Immature natural killer cell (primary cell): Measurements from ENCODE around the gene CYP1A1. TPM values are rescaled to one million over a fixed set of nuclear protein-coding genes. Genes with fewer than 3 reads are reported as not detected.

ENCODE experiments used
- DNase-seq, 3 donors: peaks; one replicate each; pipeline ENCODE4 v3.0.0; 2022; ENCODE audit warnings: mixed read lengths in 1 of 3
- H3K27ac Mint-ChIP-seq, 6 donors: one replicate each; pipeline ENCODE4 v1.8.0; 2020; ENCODE audit warnings: mixed read lengths in 6 of 6, mild to moderate bottlenecking in 5 of 6, inconsistent platforms in 4 of 6, moderate library complexity in 3 of 6
- H3K27me3 Mint-ChIP-seq, 3 donors: one replicate each; pipeline ENCODE4 v1.8.0; 2020 to 2021; ENCODE audit warnings: low read depth in 3 of 3, mild to moderate bottlenecking in 3 of 3, mixed read lengths in 3 of 3, moderate library complexity in 3 of 3, inconsistent platforms in 1 of 3
- H3K36me3 Mint-ChIP-seq, 3 donors: one replicate each; pipeline ENCODE4 v1.8.0; 2020; ENCODE audit warnings: mixed read lengths in 3 of 3, inconsistent platforms in 2 of 3, mild to moderate bottlenecking in 2 of 3
- H3K4me1 Mint-ChIP-seq, 2 donors: one replicate each; pipeline ENCODE4 v1.8.0; 2020; ENCODE audit warnings: inconsistent platforms in 2 of 2, mild to moderate bottlenecking in 2 of 2, mixed read lengths in 2 of 2, moderate library complexity in 1 of 2
- H3K4me3 Mint-ChIP-seq, 5 donors: one replicate each; pipeline ENCODE4 v1.8.0; 2020; ENCODE audit warnings: mild to moderate bottlenecking in 5 of 5, mixed read lengths in 5 of 5, inconsistent platforms in 3 of 5, moderate library complexity in 3 of 5
- H3K9me3 Mint-ChIP-seq, 6 donors: one replicate each; pipeline ENCODE4 v1.8.0; 2020; ENCODE audit warnings: mild to moderate bottlenecking in 6 of 6, mixed read lengths in 6 of 6, inconsistent platforms in 4 of 6, moderate library complexity in 3 of 6
- polyA plus RNA-seq, 3 donors: library from polyadenylated mRNA; unstranded; fragments of 300-500 nt; fragmentation: Illumina TruSeq; gene quantifications; one replicate each; pipeline ENCODE4 v1.2.3, GENCODE V29; 2021

The CYP1A1 gene, protein sequence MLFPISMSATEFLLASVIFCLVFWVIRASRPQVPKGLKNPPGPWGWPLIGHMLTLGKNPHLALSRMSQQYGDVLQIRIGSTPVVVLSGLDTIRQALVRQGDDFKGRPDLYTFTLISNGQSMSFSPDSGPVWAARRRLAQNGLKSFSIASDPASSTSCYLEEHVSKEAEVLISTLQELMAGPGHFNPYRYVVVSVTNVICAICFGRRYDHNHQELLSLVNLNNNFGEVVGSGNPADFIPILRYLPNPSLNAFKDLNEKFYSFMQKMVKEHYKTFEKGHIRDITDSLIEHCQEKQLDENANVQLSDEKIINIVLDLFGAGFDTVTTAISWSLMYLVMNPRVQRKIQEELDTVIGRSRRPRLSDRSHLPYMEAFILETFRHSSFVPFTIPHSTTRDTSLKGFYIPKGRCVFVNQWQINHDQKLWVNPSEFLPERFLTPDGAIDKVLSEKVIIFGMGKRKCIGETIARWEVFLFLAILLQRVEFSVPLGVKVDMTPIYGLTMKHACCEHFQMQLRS
- not detected for polyA plus RNA-seq

DNA sequence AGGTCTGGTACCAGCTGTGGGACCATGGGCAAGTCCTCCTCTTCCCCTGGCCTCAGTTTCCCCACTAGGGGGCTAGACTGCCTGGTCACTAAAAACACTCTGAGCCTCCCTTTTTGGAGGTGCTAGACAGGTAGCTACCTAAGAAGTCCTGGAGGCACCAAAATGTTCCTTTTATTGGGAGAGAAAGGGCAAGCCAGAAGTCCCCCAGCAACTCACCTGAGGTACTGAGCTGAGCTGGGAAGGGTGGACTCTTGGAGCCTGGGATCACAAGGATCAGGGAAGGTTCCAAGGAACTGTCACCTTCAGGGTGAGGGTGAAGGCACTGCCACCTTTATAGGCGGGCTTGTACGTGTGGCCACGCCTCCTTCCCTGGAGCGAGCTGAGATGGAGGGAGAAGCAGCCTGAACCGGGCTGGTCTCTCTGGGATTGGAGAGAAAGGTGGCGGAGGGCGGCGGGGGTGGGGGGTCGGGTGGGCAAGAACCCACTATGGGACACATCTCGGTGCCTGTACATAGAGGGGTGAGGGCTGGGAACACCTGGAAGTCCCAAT lies at the start of gene CYP1A1:
CYP1A1 (minus strand) TSS at position 304 of the 550 bp plus-strand sequence. CDS start 2,431 bp downstream, outside the sequence.
- Mint-ChIP-seq H3K27me3 (peaks cover 2 to 18% (median 4%) of the 10 kb centered on the region in 3 donors), H3K27ac (peak within 1 kb of the TSS in 1 of 6 donors; percentile 64), H3K36me3 (no peaks in the 10 kb centered on the region), H3K4me1 (peaks cover 9 to 12% of the 10 kb centered on the region in 2 donors), H3K4me3 (peak within 1 kb of the TSS; percentile 58 to 76 (median 73)), H3K9me3 (no peaks in the 10 kb centered on the region)
- no peak for DNase-seq

DNA sequence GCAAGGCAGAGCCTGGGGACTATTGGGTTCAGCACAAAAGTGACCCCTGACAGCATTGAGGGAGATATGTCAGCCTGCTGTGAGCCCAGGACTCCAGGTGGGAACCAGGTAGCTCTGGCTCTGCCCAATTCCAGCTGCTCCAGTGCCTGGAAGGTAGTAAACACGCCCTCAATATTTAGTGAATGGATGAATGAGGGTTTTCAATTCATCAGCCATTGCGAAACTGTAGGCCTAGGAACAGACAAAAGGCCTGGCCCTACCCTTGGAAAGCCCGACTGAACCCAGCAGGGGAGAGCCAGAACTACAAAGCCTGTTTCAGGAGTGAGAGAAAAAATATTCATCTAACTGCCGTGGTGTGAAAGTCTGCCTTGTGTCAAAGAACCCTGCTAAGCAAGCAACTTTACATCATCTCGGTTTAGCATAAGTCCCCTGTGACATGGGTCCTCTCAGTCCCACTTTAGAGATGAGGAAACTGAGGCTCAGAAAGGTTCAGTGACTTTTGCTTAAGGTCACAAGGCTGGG lies 48.5 kb upstream of the CYP1A1 start:
- Mint-ChIP-seq H3K4me3 (no peak overlapping the region), H3K27me3 (peaks cover under 1 to 2% (median 2%) of the 10 kb centered on the region in 3 donors), H3K36me3 (no peaks in the 10 kb centered on the region), H3K27ac (peak overlapping the region in 3 of 6 donors; percentile 11 to 35 (median 30)), H3K4me1 (peaks cover 37 to 40% of the 10 kb centered on the region in 2 donors), H3K9me3 (peaks cover 0 to 1% (median 0%) of the 10 kb centered on the region in 6 donors)
- DNase-seq: no peak

DNA sequence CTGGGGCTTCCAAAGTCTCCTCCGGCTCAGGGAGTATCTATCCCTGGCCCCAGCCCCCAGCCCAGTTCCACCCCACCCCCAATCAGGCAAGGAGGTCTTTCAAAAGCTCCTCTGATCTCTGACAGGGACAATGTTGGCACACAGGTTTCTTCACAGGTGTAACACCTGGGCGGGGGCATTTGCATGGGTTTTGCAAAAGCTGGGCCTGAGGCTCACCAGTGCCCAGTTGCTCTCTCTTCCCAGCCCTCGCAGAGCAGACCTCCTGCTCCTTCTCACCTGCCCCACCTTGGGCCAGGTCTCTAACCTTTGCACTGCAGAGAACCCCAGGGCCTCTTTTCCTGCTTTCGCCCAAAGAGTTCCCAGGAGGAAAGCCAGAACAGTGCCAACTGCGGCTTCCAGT lies 48.0 kb upstream of the CYP1A1 start:
- Mint-ChIP-seq H3K36me3 (no peaks in the 10 kb centered on the region), H3K9me3 (peaks cover 0 to 1% (median 0%) of the 10 kb centered on the region in 6 donors), H3K27ac (peak overlapping the region in 1 of 6 donors; percentile 11), H3K4me1 (peaks cover 36 to 38% of the 10 kb centered on the region in 2 donors), H3K27me3 (peaks cover 2 to 4% (median 3%) of the 10 kb centered on the region in 3 donors), H3K4me3 (no peak overlapping the region)
- DNase-seq: no peak

DNA sequence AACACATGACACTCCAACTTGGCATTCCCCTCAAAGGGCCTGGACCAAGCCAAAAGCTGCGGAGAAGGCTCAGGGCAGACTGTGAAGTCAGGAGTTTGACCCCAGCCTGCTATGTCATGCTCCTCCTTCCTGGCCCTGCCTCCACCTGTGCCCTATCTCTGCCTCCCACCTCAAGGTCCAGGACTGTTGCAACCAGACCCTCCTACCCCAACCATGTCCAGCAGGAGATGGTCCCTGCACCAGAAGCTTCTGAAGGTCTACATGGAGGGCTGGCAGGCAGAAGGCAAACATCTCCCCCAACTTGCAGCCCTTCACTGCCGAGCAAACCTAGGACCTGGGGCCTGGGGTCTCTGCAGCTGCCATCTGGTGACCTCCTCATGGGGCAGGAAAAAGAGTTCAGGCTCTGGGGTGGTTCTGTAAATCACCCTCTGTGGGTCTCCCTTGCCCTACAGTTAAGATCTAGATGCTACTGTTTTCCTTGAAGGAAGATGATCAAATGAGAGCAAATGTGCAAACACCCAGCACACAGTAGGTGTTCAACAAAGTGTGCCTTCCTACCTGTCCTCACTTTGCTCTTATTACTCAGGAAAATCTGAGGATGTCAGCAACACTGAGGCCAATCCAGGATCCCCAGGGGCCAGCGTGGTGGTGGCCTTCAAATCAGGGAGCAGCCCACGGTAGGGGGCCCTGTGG lies 45.0 kb upstream of the CYP1A1 start:
- Mint-ChIP-seq H3K4me3 (no peak overlapping the region), H3K4me1 (peaks cover 8 to 11% of the 10 kb centered on the region in 2 donors), H3K36me3 (no peaks in the 10 kb centered on the region), H3K9me3 (no peaks in the 10 kb centered on the region), H3K27me3 (peaks cover 3 to 8% (median 6%) of the 10 kb centered on the region in 3 donors), H3K27ac (no peak overlapping the region)
- no peak for DNase-seq

DNA sequence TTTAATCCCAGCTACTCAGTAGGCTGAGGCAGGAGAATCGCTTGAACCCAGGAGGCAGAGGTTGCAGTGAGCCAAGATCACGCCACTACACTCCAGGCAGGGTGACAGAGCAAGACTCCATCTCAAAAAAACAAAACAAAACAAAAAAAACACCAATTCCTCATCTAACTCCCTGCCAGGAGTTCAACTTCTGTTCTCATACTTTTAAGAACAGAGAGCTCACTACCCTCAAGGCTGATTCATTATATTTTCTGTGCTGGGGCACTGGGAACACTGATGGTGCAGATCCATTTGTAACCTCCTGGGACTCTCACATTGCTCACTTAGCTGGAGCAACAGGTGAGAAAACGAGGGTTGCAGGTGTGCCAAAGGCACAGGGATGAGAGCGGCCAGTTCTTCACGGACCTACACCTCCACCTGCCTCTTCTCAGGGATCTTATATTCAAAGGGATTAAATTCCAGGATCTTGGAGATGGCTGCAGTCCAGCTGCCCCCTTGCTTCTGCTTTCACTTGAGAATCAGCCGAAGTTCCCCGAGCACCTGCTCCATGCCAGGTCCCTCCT lies 44.2 kb upstream of the CYP1A1 start:
- H3K27ac Mint-ChIP-seq: no peak overlapping the region
- no peak for DNase-seq
- no peak overlapping the region for H3K4me3 Mint-ChIP-seq
- H3K27me3 Mint-ChIP-seq: peaks cover 3 to 8% (median 6%) of the 10 kb centered on the region in 3 donors
- peaks cover 6 to 10% of the 10 kb centered on the region in 2 donors for H3K4me1 Mint-ChIP-seq
- no peaks in the 10 kb centered on the region for H3K36me3 Mint-ChIP-seq
- H3K9me3 Mint-ChIP-seq: no peaks in the 10 kb centered on the region

DNA sequence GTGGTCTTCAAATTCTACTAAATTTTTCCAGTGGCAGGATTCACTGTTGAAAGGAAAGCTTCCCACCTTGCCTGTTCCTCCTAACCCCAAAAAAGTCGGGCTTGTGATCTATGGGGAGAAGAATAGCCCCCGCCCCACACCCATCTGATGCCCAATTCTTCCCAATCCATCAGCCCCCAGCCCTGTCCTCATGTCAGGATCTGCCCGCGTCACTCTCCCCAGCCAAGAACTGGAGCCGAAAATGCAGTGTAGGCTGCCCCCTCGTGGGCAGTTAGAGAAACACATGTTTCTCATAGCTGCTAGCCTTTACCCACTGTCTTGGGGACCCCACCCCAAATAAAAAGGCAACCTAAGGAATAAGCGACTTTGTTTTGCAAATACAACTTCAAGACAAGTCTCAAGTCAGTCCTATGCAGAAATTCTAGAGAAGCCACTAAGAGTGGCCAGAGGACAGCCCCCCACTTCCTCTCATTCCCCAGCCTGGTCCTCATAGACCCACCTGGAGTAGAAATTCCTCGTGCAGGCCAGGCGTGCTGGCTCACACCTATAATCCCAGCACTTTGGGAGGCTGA lies 43.5 kb upstream of the CYP1A1 start:
- peaks cover 3 to 8% (median 6%) of the 10 kb centered on the region in 3 donors for H3K27me3 Mint-ChIP-seq
- DNase-seq: peak; percentile 51 to 63 (median 61)
- H3K36me3 Mint-ChIP-seq: no peaks in the 10 kb centered on the region
- no peak overlapping the region for H3K27ac Mint-ChIP-seq
- peak overlapping the region in 1 of 5 donors; percentile 1 for H3K4me3 Mint-ChIP-seq
- H3K9me3 Mint-ChIP-seq: no peaks in the 10 kb centered on the region
- H3K4me1 Mint-ChIP-seq: peaks cover 6 to 10% of the 10 kb centered on the region in 2 donors

DNA sequence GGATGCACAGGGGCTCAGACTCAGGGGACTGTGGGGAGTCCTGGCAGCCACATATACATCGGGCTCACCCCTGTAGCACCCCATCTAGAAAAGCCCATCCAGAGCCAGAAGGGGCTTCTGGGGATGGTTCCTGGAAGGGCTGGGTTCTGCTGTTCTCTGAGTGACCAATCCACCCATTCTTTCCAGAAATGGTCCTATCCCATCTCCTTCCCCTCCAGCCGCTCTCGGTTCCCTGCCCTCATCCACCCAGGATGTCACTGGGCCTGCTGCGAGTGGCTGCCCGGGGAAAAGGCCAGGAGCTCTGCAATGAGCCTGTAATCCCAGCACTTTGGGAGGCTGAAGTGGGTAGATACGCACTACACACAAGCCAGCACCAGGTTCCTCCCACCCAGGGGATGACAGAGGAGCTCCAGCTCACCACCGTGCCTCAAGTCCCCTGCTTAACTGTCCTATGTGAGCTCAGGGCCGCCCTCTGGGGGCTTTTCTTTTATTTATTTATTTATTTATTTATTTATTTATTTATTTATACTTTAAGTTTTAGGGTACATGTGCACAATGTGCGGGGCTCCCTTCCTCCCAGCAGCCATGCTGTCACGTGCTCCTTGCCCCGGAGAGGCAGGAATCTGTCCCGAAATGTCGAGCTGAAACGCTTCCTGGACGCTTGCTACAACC lies 42.9 kb upstream of the CYP1A1 start:
- Mint-ChIP-seq H3K4me1 (peaks cover 6 to 10% of the 10 kb centered on the region in 2 donors), H3K27me3 (peaks cover 3 to 8% (median 6%) of the 10 kb centered on the region in 3 donors), H3K36me3 (no peaks in the 10 kb centered on the region), H3K27ac (no peak overlapping the region), H3K4me3 (no peak overlapping the region), H3K9me3 (no peaks in the 10 kb centered on the region)
- DNase-seq: no peak

DNA sequence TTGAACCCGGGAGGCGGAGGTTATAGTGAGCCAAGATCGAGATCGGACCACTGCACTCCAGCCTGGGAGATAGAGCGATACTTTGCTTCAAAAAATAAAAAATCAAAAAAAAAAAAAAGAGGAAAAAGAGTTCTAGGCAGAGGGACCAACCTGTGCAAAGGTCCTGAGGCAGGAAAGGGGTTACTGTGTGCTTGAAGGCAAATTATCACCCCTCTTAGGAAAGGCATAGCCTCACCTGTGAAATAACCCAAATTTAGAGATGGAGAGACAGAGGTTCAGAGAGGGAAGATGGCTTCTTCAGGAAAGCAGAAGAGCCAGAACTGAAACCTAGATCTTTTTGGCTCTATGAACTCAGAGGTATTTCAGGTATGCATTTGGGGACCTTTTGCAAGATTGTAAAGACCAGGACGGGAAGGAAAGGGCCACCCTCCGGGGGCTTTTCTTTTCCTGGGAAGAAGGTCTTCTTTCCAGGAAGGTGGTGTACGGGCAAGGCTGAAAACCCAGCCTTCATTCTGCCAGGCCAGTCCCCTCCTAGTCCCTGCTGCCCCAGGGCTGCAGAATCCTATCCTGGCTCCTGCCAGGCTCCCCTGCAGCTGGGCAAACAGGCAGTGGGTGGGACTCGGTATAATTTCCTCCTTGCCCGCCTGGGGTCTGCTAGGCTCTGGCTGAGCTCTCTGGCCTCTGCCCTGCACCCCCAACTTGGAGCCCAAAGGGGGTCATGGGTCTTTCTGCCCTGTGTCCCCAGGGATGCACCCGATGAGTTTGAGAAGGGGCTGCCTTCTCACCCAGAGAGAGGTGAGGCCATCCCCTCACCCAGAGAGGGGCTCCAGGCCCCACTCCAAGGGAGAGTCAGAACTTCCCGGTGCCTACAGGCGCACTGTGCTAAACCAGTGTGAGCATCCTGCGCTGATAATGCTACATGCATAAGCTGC lies 42.1 kb upstream of the CYP1A1 start:
- no peaks in the 10 kb centered on the region for H3K36me3 Mint-ChIP-seq
- peaks cover 6 to 10% of the 10 kb centered on the region in 2 donors for H3K4me1 Mint-ChIP-seq
- H3K27ac Mint-ChIP-seq: no peak overlapping the region
- H3K4me3 Mint-ChIP-seq: no peak overlapping the region
- no peak for DNase-seq
- H3K9me3 Mint-ChIP-seq: no peaks in the 10 kb centered on the region
- H3K27me3 Mint-ChIP-seq: peaks cover 3 to 10% (median 6%) of the 10 kb centered on the region in 3 donors

DNA sequence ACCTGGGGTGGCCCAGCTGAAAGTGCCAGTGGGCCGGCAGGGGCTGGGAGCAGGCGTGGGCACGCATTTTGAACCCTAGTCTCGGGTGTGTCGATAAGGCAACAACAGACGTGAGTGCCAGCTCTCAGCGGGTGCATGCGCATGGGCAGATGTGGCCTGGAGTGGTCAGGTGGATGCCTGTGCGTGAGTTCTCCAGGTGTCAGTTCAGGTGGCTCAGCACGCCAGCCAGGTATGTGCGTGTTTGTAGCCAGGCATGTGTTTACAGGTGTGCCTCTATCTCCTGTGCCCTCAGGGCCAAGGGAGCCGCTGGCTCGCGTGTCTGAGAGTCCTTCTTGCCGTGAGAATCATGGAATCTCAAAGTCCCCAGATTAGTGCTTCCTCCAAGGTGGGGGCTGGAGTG lies 38.1 kb upstream of the CYP1A1 start:
- Mint-ChIP-seq H3K27me3 (peaks cover 2 to 8% (median 2%) of the 10 kb centered on the region in 3 donors), H3K27ac (no peak overlapping the region), H3K4me3 (no peak overlapping the region), H3K9me3 (no peaks in the 10 kb centered on the region), H3K36me3 (no peaks in the 10 kb centered on the region), H3K4me1 (no peaks in the 10 kb centered on the region)
- no peak for DNase-seq

DNA sequence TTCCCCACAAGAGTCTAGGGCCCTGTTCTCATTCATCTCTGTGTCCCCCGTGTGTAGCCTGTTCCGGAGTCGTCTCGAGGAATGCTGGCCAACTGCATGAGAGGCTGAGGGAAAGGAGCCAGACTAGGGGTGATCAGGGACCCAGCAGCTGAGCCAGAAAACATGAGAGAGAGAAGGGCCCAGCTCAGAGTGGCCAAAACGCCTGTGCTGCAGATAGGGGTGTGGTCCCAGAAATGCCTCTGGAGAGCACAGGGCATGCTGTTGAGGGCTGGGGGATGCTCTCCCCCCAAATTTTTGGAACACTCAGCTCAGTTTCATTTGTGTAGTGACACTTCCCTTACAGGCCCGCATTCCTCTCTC lies 37.4 kb upstream of the CYP1A1 start:
- Mint-ChIP-seq H3K9me3 (no peaks in the 10 kb centered on the region), H3K27ac (no peak overlapping the region), H3K27me3 (peaks cover 2 to 8% (median 2%) of the 10 kb centered on the region in 3 donors), H3K4me1 (no peaks in the 10 kb centered on the region), H3K36me3 (no peaks in the 10 kb centered on the region), H3K4me3 (no peak overlapping the region)
- no peak for DNase-seq

DNA sequence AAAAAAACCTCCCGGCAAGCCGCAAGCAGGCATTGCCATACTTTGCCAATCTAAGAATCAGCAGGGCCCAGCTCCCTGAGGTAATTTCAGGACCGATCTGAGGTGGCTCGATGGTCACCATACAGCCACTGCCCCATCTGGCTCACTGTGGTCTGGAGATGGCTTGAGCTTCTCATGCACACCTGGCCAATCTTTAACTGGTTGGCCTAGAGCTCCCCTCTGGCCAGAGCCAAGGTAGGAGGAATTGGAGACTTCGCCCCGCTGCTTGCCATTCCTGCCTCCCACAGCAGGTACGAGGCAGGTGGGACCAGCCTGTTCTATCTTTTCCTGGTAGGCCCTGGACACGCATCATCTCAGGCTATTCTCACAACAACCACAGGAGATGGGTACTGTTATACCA lies 33.4 kb upstream of the CYP1A1 start:
- Mint-ChIP-seq H3K36me3 (no peaks in the 10 kb centered on the region), H3K27me3 (peaks cover 2% of the 10 kb centered on the region in 3 donors), H3K9me3 (no peaks in the 10 kb centered on the region), H3K27ac (no peak overlapping the region), H3K4me1 (no peaks in the 10 kb centered on the region), H3K4me3 (no peak overlapping the region)
- DNase-seq: no peak

DNA sequence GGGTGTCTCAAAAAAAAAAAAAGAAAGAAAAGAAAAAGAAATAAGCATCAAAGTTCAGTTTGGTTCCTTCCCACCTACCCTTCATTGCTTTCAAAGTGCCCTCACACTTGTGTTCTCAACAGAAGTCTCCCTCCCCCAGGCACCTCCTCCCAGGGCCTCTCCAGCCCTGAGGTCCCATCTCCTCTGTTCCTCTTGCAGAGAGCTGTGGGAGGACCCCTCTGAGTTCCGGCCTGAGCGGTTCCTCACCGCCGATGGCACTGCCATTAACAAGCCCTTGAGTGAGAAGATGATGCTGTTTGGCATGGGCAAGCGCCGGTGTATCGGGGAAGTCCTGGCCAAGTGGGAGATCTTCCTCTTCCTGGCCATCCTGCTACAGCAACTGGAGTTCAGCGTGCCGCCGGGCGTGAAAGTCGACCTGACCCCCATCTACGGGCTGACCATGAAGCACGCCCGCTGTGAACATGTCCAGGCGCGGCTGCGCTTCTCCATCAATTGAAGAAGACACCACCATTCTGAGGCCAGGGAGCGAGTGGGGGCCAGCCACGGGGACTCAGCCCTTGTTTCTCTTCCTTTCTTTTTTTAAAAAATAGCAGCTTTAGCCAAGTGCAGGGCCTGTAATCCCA lies 29.4 kb upstream of the CYP1A1 start:
- DNase-seq: no peak
- Mint-ChIP-seq H3K27me3 (peaks cover 0 to 7% (median under 1%) of the 10 kb centered on the region in 3 donors), H3K4me1 (no peaks in the 10 kb centered on the region), H3K4me3 (no peak overlapping the region), H3K27ac (no peak overlapping the region), H3K9me3 (no peaks in the 10 kb centered on the region), H3K36me3 (no peaks in the 10 kb centered on the region)
